ENCODE measurements around the gene DEFB124. TPM values are rescaled to one million over a fixed set of nuclear protein-coding genes. Genes with fewer than 3 reads are reported as not detected.

Gene DEFB124
- total RNA-seq, 1 donor from 2014 or later = not detected

DNA sequence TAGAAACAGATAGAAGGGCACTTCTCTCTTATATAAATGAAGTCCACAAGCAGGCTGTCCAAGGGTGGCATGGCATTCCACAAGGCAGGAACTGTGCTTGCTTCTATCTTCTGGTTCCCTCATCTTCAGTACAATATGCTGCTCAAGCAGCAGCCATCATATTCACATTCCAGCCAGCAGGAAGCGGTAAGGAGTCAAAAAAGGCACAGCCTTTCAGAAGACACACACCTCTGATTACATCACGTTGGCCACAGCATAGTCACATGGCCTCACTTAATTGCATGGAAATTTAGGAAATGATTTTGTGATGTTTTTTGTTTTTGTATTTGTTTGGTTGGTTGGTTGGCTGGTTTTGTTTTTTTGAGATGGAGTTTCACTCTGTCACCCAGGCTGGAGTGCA is 19.2 kb upstream of the DEFB124 start:
- H3K4me3 Mint-ChIP-seq (ENCODE audit: unreplicated experiment) = no peak overlapping the region
- H3K4me3 ChIP-seq (ENCODE audit: insufficient read depth, low read depth, low read length) = no peak overlapping the region
- no peaks in the 10 kb centered on the region for H3K36me3 ChIP-seq (ENCODE audit: insufficient read depth, low read length)
- no peak for TF ChIP-seq EZH2 (IDR thresholded peaks at IDR 0.05; ENCODE audit: insufficient read depth, low read length)
- TF ChIP-seq, protein P1, sequence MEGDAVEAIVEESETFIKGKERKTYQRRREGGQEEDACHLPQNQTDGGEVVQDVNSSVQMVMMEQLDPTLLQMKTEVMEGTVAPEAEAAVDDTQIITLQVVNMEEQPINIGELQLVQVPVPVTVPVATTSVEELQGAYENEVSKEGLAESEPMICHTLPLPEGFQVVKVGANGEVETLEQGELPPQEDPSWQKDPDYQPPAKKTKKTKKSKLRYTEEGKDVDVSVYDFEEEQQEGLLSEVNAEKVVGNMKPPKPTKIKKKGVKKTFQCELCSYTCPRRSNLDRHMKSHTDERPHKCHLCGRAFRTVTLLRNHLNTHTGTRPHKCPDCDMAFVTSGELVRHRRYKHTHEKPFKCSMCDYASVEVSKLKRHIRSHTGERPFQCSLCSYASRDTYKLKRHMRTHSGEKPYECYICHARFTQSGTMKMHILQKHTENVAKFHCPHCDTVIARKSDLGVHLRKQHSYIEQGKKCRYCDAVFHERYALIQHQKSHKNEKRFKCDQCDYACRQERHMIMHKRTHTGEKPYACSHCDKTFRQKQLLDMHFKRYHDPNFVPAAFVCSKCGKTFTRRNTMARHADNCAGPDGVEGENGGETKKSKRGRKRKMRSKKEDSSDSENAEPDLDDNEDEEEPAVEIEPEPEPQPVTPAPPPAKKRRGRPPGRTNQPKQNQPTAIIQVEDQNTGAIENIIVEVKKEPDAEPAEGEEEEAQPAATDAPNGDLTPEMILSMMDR (IDR thresholded peaks at IDR 0.05; ENCODE audit: insufficient read depth, low read depth, low read length) = peak; percentile 38
- peaks cover 2% of the 10 kb centered on the region for H3K4me1 Mint-ChIP-seq (ENCODE audit: low read depth, unreplicated experiment)
- DNase-seq (ENCODE audit: low read depth) = no peak
- peaks cover 14% of the 10 kb centered on the region for H3K27me3 Mint-ChIP-seq (ENCODE audit: low read depth, unreplicated experiment)
- H3K9ac ChIP-seq (ENCODE audit: low read length) = no peak overlapping the region
- H2AFZ ChIP-seq (ENCODE audit: low read depth, low read length) = no peak overlapping the region
- no peak overlapping the region for H3K27ac ChIP-seq (ENCODE audit: low read depth, low read length)
- no peaks in the 10 kb centered on the region for H3K36me3 Mint-ChIP-seq (ENCODE audit: low read depth, unreplicated experiment)
- no peaks in the 10 kb centered on the region for H4K20me1 ChIP-seq (ENCODE audit: insufficient read depth, low read length)
- H3K4me1 ChIP-seq (ENCODE audit: insufficient read depth, low read length) = peaks cover 3% of the 10 kb centered on the region
- H3K9me3 ChIP-seq (ENCODE audit: insufficient read depth, low read depth, low read length) = no peaks in the 10 kb centered on the region
- H3K79me2 ChIP-seq (ENCODE audit: insufficient read depth, low read length) = no peaks in the 10 kb centered on the region
- no peak for FAIRE-seq
- no peak overlapping the region for H3K4me2 ChIP-seq (ENCODE audit: low read length)
- H3K27ac Mint-ChIP-seq (ENCODE audit: unreplicated experiment) = no peak overlapping the region
- H3K27me3 ChIP-seq (ENCODE audit: insufficient read depth, low read length) = peaks cover 3% of the 10 kb centered on the region
- H3K9me3 Mint-ChIP-seq (ENCODE audit: unreplicated experiment) = peaks cover 1% of the 10 kb centered on the region

GRCh38 chr20:31490752-31491151 is 15.8 kb upstream of the DEFB124 start:
- no peaks in the 10 kb centered on the region for H3K36me3 ChIP-seq (ENCODE audit: insufficient read depth, low read length)
- H3K4me2 ChIP-seq (ENCODE audit: low read length) = no peak overlapping the region
- no peaks in the 10 kb centered on the region for H3K4me1 Mint-ChIP-seq (ENCODE audit: low read depth, unreplicated experiment)
- H3K9ac ChIP-seq (ENCODE audit: low read length) = no peak overlapping the region
- no peak for FAIRE-seq
- H3K36me3 Mint-ChIP-seq (ENCODE audit: low read depth, unreplicated experiment) = no peaks in the 10 kb centered on the region
- H3K27me3 Mint-ChIP-seq (ENCODE audit: low read depth, unreplicated experiment) = peaks cover 5% of the 10 kb centered on the region
- H3K27ac ChIP-seq (ENCODE audit: low read depth, low read length) = no peak overlapping the region
- TF ChIP-seq, protein P1 (IDR thresholded peaks at IDR 0.05; ENCODE audit: insufficient read depth, low read depth, low read length) = no peak
- no peak for TF ChIP-seq EZH2 (IDR thresholded peaks at IDR 0.05; ENCODE audit: insufficient read depth, low read length)
- peaks cover 2% of the 10 kb centered on the region for H3K4me1 ChIP-seq (ENCODE audit: insufficient read depth, low read length)
- no peaks in the 10 kb centered on the region for H4K20me1 ChIP-seq (ENCODE audit: insufficient read depth, low read length)
- no peaks in the 10 kb centered on the region for H3K9me3 ChIP-seq (ENCODE audit: insufficient read depth, low read depth, low read length)
- no peak overlapping the region for H3K4me3 Mint-ChIP-seq (ENCODE audit: unreplicated experiment)
- H3K27me3 ChIP-seq (ENCODE audit: insufficient read depth, low read length) = peaks cover under 1% of the 10 kb centered on the region
- no peak overlapping the region for H3K27ac Mint-ChIP-seq (ENCODE audit: unreplicated experiment)
- H3K4me3 ChIP-seq (ENCODE audit: insufficient read depth, low read depth, low read length) = no peak overlapping the region
- peaks cover 3% of the 10 kb centered on the region for H3K9me3 Mint-ChIP-seq (ENCODE audit: unreplicated experiment)
- no peak overlapping the region for H2AFZ ChIP-seq (ENCODE audit: low read depth, low read length)
- no peak for DNase-seq (ENCODE audit: low read depth)
- no peaks in the 10 kb centered on the region for H3K79me2 ChIP-seq (ENCODE audit: insufficient read depth, low read length)

GRCh38 chr20:31489152-31489551 is 14.2 kb upstream of the DEFB124 start:
- Histone ChIP-seq H3K36me3 (ENCODE audit: insufficient read depth, low read length) (no peaks in the 10 kb centered on the region), H3K79me2 (ENCODE audit: insufficient read depth, low read length) (no peaks in the 10 kb centered on the region), H3K4me3 (ENCODE audit: insufficient read depth, low read depth, low read length) (no peak overlapping the region), H3K9ac (ENCODE audit: low read length) (no peak overlapping the region), H3K27me3 (ENCODE audit: insufficient read depth, low read length) (no peaks in the 10 kb centered on the region), H2AFZ (ENCODE audit: low read depth, low read length) (no peak overlapping the region), H3K27ac (ENCODE audit: low read depth, low read length) (no peak overlapping the region), H4K20me1 (ENCODE audit: insufficient read depth, low read length) (no peaks in the 10 kb centered on the region), H3K4me2 (ENCODE audit: low read length) (no peak overlapping the region), H3K9me3 (ENCODE audit: insufficient read depth, low read depth, low read length) (peaks cover 4% of the 10 kb centered on the region), H3K4me1 (ENCODE audit: insufficient read depth, low read length) (peaks cover 5% of the 10 kb centered on the region)
- Mint-ChIP-seq H3K4me3 (ENCODE audit: unreplicated experiment) (no peak overlapping the region), H3K4me1 (ENCODE audit: low read depth, unreplicated experiment) (no peaks in the 10 kb centered on the region), H3K9me3 (ENCODE audit: unreplicated experiment) (peaks cover 7% of the 10 kb centered on the region), H3K27ac (ENCODE audit: unreplicated experiment) (no peak overlapping the region), H3K36me3 (ENCODE audit: low read depth, unreplicated experiment) (peaks cover 2% of the 10 kb centered on the region), H3K27me3 (ENCODE audit: low read depth, unreplicated experiment) (peaks cover 3% of the 10 kb centered on the region)
- TF ChIP-seq, protein P1 (IDR thresholded peaks at IDR 0.05; ENCODE audit: insufficient read depth, low read depth, low read length) = no peak
- TF ChIP-seq EZH2 (IDR thresholded peaks at IDR 0.05; ENCODE audit: insufficient read depth, low read length) = no peak
- DNase-seq (ENCODE audit: low read depth) (no peak), FAIRE-seq (no peak)
